Stimulated activated CD4-positive, alpha-beta T cell treated with anti-CD3 and anti-CD28 coated beads, Interleukin-4, amount 100 ng/mL, for 4 hours (primary cell): ENCODE data around the gene EEF1B2.
"Not testable (repeated sequence)": the region's sequence is repeated elsewhere in the genome, so short reads cannot be mapped to it uniquely, and the experiment has no call there.

ENCODE experiments used
- DNase-seq, 2 experiments: peaks; one replicate each; pipeline ENCODE4 v3.0.0-alpha.2; 2020

The EEF1B2 gene

DNA sequence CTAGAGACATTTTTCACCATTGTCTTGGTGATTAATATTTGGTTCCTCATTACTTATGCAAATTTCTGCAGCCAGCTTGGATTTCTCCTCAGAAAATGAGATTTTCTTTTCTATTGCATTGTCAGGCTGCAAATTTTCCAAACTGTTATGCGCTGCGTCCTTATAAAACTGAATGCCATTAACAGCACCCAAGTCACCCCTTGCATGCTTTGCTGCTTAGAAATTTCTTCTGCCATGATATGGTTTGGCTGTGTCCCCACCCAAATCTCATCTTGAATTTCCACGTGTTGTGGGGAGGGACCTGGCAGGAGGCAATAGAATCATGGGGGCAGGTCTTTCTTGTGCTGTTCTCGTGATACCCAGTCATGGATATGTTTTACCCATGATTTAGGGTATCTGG, 8.5 kb downstream of the EEF1B2 start:
- not testable (repeated sequence) for DNase-seq

GRCh38 chr2:206171624-206172397, 12.1 kb downstream of the EEF1B2 start:
- not testable (repeated sequence) for DNase-seq

DNA sequence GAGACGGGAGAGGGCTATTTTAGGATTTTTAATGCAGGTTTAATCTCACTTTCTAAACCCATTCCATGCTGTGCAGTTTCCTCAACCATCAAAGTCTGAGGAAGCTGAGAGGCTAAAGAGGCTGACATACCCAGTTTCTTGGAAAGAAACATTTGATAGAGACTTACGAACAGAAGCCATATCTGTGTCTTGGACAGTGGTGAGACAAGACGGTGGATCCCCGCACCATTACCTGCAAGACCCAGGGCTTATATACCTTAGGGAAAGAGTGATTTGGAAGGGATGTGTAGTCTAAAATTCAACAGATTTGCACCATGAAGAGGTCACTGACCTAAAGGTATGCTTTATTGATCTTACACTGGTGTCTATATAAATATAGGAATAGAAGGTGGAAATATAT, 13.5 kb downstream of the EEF1B2 start:
- DNase-seq, result no peak

- DNase-seq, result no peak
Observed at GRCh38 chr2:206176121-206176520, 16.4 kb downstream of the EEF1B2 start.

GRCh38 chr2:206176901-206177300, 17.2 kb downstream of the EEF1B2 start:
- DNase-seq, result no peak

DNA sequence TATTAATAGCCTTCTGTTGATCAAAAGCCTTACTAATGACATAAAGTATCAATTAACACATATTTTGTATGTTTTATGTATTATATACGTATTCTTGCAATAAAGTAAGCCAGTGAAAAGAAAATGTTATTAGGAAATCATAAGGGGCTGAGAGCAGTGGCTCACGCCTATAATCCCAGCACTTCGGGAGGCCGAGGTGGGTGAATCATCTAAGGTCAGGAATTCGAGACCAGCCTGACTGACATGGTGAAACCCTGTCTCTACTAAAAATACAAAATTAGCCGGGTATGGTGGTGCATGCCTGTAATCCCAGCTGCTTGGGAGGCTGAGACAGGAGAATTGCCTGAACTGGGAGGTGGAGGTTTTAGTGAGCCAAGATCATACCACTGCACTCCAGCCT, 21.8 kb downstream of the EEF1B2 start:
- DNase-seq, result not testable (repeated sequence)

GRCh38 chr2:206189691-206190090, 30.0 kb downstream of the EEF1B2 start:
- DNase-seq, result no peak

DNA sequence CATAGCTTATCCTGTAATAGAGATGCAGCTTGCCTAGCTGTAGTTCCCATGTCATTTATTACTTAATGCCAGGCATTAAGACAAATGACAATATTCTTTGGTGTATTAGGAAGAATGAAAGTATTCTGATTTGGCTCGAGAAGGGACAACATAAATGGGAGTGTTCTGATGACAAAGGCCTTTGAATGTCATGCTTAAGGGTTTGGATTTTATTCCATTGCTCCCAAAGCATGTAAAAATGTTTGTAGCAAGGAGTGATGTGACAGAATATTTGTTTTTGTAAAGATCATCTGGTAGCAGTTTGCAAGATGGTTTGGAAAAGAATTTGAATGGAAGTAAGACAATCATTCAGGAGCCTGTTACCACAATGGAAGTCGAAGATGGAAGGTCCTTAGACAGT, 30.4 kb downstream of the EEF1B2 start:
- DNase-seq, result no peak

- DNase-seq, result no peak
Observed at GRCh38 chr2:206190689-206191088, 31.0 kb downstream of the EEF1B2 start.

- no peak for DNase-seq
Observed at GRCh38 chr2:206192157-206192556, 32.5 kb downstream of the EEF1B2 start.

- DNase-seq, result no peak
Observed at GRCh38 chr2:206193671-206194357, 34.1 kb downstream of the EEF1B2 start.

GRCh38 chr2:206198677-206199076, 39.0 kb downstream of the EEF1B2 start:
- no peak for DNase-seq

DNA sequence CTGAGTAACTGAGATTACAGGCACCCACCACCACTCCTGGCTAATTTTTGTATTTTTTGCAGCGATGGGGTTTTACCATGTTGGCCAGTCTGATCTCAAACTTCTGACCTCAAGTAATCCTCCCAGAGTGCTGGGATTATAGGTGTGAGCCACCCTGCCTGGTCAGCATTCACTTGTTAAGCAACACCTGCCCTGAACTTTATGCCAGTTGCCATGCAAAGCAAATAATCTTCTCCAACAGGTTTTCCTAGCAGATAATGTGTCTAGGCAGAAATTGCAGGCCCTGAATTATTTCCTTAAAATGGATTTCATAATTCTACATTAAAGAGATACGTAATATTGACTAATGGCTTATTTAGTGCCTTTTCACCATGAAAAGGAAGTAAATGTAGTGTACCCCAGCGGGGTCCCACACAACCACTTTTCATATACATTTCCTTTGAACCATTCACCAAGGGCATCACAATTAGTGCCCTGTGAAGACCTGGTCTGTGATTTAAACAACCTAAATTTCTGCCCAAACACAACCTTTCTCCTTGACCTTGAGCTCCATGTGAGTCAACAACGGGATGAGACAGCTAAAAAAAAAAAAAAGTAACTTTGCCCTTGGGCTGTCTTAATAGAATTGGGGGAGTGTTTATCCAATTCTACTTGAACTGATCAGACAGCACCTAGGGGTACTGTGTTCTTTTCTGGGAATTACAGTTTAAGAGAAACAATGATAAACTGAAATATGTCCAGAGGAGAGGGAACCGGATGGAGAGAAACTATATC, 41.6 kb downstream of the EEF1B2 start:
- no peak for DNase-seq

- no peak for DNase-seq
Observed at GRCh38 chr2:206202446-206202845, 42.8 kb downstream of the EEF1B2 start.

DNA sequence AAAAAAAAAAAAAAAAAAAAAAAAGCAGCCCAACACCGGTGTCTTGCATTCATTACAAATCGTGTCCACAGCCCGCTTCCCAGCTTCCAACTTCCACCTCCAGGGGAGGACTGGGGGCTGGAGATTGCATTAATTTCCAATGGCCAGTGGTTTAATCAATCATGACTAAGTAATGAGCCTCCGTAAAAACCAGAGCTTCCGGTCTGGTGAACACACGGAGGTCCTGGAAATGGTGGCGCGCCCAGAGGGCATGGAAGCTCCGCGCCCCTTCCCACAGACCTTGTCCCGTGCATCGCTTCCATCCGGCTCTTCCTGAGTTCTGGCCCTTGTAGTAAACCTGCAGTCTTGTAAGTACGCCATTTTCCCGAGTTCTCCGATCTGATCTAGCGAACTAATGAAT, 43.6 kb downstream of the EEF1B2 start:
- no peak for DNase-seq

- no peak for DNase-seq
Observed at GRCh38 chr2:206204710-206205109, 45.0 kb downstream of the EEF1B2 start.

DNA sequence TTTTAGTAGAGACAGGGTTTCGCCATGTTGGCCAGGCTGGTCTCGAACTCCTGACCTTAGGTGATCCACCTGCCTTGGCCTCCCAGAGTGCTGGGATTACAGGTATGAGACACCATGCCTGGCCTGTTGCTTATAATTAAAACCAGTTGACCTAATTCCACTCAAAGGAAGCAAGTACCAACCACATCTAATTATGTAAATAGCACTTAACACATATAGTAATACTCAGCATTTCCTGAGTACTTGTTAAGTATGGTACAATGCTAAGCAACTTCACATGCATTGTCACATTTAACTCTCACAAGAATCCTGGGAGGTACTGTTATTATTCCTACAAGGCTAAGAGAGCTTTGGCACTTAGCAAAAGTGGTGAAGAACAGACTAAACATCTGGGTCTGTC, 47.6 kb downstream of the EEF1B2 start:
- DNase-seq, result not testable (repeated sequence)

- DNase-seq, result no peak
Observed at GRCh38 chr2:206208900-206209299, 49.2 kb downstream of the EEF1B2 start.

GRCh38 chr2:206211657-206212255, 52.1 kb downstream of the EEF1B2 start:
- no peak for DNase-seq
